Activated CD4-positive, CD25-positive, alpha-beta regulatory T cell (primary cell): Measurements from ENCODE around the gene DOC2B.
A peak's percentile ranks its signal among the peaks of the same experiment; 100 is the strongest.
"Not testable (repeated sequence)": the region's sequence is repeated elsewhere in the genome, so short reads cannot be mapped to it uniquely, and the experiment has no call there.

ENCODE experiments used
- DNase-seq, 4 experiments: peaks; one replicate each; lab custom pipeline; 2025; lab: John Stamatoyannopoulos, UW

Gene DOC2B

DNA sequence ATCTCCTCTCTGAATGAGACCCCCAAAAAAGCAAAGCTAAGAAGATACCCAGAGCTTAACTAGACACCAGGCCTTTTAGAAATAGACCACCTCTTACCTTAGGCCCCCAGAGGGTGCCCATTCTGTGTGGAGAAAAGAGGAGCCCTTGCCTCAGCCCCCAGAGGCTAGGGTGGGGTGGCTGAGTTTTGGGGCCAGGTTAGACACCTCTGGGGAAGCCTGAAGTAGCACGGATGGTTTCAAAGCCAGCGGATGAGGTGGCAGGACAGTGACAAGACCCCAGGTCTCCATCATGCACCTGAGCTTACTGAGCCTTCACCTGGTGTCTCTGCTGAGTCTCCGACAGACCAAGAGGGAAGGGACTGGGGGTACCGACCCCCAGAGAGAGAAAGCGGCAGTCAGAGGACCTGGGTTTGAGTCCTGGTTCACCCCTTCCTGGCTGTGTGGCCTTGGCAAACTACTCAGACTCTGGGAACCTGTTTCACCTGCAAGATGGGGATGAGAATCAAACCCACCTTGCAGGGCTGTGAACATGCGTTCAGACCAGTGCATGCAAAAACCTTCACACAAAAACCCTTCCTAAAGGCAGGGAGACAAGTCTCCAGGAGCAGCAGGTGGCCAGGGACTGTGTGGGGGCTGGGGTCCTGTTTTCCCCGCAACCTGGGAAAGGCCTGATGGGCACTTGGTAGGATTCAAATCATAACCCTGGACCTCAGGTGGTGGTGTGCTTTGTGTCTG lies 36.3 kb downstream of the DOC2B start:
- no peak for DNase-seq

DNA sequence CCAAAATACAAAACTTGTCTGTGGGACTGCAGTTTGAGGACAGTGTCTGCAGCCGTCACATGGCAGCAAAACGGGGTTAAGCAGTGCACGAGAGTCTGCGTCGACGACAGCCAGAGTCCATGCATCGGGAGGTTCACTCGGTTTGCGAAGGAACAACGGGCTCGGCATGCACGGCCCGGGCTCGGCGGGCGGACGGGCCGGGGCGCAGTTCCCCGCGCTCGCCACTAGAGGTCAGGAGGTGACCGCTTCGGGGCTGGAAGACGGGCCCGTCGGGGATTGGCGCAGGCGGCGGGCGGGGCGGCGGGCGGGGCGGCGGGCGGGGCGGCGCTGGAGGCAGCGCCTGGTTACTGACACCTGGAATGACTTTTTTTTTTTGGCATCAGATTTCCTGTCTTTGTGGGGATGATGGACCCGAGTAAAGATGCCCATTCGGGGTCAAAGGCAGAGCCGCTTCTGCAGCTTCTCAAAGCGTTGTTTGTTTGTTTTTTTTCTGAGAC lies 37.6 kb downstream of the DOC2B start:
- peak; percentile 68 to 82 (median 76) for DNase-seq

DNA sequence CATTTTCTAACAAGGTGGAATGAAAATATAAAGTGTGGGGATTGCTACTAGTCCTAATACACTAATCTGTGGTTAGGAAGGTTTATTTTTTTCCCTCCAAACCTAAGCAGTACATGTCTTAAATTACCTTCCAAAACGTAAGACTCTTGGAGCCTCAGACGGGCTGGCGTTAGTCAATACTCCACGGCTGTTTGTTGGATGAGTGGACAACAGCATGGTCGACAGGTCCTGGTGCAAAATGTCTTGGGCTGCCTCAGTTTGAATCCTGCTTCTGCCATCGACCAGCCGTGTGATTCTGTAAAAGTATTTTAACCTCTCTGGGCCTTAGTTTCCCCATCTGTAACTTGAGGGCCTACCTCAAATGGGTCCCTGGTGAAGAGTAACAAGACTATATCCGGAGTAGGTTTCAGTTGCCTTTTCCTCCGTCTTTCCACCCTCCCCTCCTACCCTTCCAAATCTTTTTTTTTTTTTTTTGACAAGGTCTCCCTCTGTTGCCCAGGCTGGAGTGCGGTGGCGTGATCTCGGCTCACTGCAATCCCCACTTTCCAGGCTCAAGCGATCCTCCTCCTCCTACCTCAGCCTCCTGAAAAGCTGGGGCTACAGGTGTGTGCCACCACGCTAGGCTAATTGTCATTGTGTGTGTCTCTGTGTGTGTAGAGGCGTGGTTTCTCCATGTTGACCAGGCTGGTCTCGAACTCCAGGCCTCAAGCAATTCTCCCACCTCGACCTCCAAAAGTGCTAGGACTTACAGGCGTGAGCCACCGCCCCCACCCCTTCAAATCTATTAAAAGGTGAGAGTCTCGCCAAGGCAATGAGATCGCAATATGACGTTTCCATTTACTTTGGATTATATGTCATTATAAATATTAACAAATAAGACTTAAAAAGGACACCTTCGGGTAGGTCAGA lies 38.3 kb downstream of the DOC2B start:
- DNase-seq = no peak

DNA sequence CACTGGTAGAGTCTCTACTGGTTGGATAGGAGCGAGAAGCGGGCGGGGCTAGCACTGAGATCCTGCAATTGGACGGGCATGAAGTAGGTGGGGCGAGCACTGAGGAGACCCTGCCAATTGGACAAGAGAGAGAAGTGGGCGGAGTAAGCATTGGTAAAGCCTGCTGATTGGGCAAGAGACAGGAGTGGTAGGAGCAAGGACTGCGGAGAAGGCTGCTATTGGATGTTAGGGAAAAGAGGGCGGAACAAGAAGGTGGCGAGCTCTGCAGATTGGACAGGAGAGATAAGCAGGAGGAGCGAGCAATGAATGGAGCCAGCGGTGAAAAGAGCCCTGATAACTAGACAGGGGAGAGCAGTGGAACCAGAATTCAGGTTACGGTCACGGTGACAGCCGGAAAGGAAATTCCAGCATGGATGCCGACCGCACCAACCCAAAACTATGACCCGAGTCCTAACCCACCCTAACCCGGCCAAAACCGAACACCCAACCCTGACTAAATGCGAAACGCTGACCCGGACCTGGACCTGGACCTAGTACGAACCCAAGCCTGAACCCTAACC lies 39.3 kb downstream of the DOC2B start:
- DNase-seq = no peak

DNA sequence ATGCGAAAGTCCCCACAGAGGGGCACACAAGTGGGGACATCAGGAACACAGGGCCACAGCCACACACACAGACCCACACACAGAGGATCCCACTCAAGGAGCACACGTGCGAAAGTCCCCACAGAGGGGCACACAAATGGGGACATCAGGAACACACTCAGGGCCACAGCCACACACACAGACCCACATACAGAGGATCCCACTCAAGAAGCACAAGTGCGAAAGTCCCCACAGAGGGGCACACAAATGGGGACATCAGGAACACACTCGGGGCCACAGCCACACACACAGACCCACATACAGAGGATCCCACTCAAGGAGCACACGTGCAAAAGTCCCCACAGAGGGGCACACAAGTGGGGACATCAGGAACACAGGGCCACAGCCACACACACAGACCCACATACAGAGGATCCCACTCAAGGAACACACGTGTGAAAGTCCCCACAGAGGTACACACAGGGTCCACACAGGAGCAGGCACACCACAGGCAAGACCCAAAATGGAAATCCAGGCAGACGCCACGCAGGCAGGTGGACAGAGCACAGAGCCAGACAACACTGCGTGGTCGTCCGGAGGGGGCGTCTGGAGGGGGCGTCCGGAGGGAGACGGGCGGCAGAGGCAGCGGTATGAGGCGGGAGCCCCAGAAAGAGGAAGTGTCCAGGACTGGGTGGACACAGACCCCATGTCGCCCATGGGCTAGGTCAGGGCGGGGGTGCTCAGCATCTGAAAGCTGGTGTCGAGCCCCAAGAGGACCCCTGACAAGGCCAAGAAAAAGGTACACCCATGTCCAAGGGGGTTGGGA lies 41.8 kb downstream of the DOC2B start:
- not testable (repeated sequence) for DNase-seq

DNA sequence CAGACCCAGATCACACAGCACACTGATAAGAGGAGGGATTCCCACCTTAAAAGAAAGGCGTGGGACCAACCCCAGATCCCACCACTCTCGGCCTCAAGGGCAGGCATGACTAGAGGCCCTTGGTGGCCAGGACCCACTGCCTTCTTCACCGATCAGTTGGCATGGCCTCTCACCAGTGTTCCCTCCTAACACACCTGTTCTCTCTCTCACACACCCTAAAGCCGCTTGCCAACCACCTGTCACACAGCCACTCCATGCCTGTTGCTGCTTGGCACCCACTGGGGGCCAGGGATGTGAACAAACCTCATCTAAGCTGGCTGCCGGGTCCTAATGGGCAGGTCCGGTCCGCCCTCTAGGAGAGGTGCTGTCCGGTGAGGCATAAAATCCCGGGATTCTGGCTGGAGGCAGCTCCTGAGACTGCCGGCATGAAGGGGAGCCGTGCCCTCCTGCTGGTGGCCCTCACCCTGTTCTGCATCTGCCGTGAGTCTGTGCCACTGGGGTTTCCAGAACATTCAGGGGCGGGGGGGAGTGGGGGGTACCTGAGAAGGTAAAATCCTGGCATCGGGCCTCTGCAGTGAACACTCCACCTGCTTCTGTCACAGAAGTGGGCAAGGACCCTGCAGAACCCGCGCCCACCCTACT lies 44.2 kb downstream of the DOC2B start, which contains the start of gene SCGB1C2:
Gene SCGB1C2 (plus strand): TSS at position 404 of the 642 bp plus-strand sequence. CDS start 22 bp downstream, at position 426.
- DNase-seq = not testable (repeated sequence)

DNA sequence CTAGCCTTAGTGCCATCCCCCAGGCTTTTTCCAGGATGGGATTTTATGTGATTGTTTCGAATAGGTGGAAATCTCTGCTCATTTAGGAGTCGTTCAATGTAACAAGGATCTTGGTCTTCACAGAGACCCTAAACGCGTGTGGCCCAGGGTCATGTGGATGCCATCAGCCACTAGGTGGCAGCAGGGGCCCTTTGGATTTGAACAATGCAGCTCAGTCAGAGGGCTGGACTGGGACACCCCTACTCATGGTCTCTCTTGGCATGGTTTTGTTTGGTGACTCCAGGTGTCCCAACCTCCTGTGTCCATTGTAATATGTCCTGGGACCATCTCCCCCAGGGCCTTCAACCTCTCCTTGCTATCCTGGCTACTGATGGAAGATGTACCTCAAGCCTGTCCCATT lies 44.9 kb downstream of the DOC2B start:
- not testable (repeated sequence) for DNase-seq

DNA sequence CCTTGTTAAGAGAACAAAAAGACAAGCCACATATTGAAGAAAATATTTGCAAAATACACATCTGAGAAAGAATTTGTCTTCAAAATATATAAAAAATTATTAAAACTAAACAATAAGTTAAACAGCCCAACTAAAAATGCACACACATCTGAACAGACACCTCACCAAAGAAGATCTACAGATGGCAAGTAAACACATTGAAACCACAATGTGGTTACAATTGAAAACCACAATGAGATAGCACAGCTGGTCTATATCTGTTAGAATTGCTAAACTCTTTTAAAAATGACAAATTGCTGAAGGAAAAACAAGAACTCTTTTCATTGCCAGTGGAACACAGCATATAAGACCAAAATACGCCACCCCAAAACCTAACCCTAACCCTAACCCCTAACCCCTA lies 45.6 kb downstream of the DOC2B start:
- DNase-seq = not testable (repeated sequence)

DNA sequence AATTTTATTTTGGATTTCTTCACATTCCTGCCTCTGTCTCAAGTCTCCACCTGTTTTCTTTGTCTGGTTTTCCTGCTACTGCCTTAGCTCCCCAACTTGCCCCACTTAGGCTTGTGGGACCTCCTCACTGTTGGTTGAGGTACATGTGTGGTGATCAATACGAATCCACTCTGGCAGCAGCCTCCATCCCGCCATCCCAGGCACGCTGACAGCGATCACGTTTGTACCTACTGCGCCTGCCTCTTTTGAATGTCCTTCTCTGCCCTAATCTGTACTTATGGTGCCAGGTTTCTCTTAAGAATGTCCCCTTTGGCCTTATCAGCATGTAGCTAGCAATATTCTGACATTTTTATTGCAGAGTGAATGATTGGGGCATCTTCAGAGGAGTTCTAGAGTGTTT lies 46.4 kb downstream of the DOC2B start:
- not testable (repeated sequence) for DNase-seq

DNA sequence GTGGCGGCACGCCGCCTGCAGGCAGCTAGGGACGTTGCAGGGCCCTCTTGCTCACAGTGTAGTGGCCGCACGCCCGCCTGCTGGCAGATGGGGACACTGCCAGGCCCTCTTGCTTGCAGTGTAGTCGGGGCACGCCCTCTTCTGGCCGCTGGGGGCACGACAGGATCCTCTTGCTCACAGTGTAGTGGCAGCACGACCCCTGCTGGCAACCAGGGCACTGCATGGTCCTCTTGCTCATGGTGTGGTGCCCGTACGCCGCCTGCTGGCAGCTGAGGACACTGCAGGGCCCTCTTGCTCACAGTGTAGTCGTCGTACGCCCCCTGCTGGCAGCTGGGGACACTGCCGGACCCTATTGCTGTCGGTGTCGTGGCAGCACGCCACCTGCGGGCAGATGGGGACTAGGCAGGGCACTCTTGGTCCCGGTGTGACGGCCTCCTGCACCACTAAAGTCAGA lies 47.1 kb downstream of the DOC2B start:
- not testable (repeated sequence) for DNase-seq

DNA sequence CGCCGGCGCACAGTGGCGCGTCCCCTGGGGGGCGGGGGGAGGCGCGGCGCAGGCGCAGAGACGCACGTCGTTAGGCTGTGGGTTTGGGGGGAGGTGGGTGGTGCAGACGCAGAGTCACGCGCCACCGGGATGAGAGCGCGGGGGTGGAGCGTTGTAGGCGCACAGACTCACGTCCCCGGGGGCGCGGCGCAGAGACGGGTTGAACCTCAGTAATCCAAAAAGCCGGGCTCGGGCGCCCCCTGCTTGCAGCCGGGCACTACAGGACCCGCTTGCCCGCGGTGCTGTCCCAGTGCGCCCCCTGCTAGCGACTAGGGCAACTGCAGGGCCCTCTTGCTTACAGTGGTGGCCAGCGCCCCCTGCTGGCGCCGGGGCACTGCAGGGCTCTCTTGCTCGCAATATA lies 47.5 kb downstream of the DOC2B start:
- DNase-seq = not testable (repeated sequence)

DNA sequence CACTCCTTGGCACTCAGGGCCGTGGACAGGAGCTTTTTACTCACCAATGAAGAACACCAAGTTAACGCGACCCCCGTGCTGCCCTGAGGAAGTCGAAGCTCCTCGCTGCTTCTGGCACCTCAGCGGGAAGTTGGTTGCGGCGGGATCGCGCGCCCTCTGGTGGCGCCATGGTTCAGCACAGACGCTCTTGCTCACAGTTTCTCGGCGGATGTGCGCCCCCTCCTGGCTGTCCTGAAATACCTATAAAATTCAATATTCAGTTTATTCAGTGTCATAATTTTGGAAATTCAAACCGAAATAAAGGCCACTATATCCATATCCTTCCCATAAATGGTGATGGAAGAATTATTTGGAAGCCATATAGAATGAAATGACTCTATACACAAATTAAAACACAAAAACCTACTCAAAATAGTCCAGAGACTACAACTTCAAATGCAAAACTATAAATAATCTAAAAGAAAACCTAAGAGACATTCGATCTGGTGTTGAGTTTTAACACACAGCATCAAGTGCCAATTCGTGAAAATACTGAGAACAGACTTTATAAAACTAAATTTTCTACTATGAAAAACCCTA lies 63.0 kb downstream of the DOC2B start:
- not testable (repeated sequence) for DNase-seq

DNA sequence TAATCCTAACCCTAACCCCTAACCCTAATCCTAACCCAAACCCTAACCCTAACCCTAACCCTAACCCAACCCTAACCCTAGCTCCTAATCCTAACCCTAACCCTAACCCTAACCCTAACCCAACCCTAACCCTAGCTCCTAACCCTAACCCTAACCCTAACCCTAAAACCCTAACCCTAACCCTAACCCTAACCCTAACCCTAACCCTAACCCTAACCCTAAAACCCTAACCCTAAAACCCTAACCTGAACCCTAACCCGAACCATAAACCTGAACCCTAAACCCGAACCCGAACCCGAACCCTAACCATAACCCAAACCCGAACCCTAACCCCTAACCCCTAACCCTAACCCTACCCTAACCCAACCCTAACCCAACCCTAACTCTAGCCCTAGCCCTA lies 68.3 kb downstream of the DOC2B start:
- not testable (repeated sequence) for DNase-seq
